HEK293 (cell line): ENCODE results near the gene SLX4.
A peak's percentile ranks its signal among the peaks of the same experiment; 100 is the strongest.

ENCODE experiments used
- CTCF ChIA-PET: fragments of 350-600 bp; formaldehyde crosslinking; extraction: SDS; loops from one replicate; lab custom pipeline; 2021; ENCODE audit warnings: antibody characterized with exemption; lab: Yijun Ruan, JAX
- POLR2A ChIA-PET: fragments of 300-600 bp; formaldehyde crosslinking; extraction: SDS; loops from one replicate; lab custom pipeline; 2020; ENCODE audit warnings: antibody characterized with exemption, inconsistent platforms; lab: Yijun Ruan, JAX
- H3K27ac ChIP-seq: fragments of 200-500 bp; sonication (Bioruptor generic); 2 replicates; pipeline ENCODE4 v1.5.1; 2014; ENCODE audit warnings: low read depth, low read length, control low read depth, inconsistent platforms; ENCODE audit errors: extremely low read depth
- H3K36me3 ChIP-seq, 2 experiments: fragments of 200-500 bp in 1 of 2; sonication (Bioruptor generic) in 1 of 2; 1 replicate in 1 of 2; 2 replicates in 1 of 2; pipeline ENCODE4 v1.5.1; 2014 to 2017; ENCODE audit warnings: inconsistent platforms in 2 of 2, low read length in 2 of 2; ENCODE audit not compliant: control insufficient read depth in 2 of 2, insufficient read depth in 1 of 2
- H3K4me1 ChIP-seq: fragments of 200-500 bp; sonication (Bioruptor generic); 2 replicates; pipeline ENCODE4 v1.5.1; 2014; ENCODE audit warnings: mild to moderate bottlenecking, low read length, inconsistent platforms; ENCODE audit not compliant: control insufficient read depth, insufficient read depth
- H3K4me3 ChIP-seq: 2 replicates; pipeline ENCODE4 v1.5.1; 2011; ENCODE audit warnings: low read depth, mild to moderate bottlenecking, control low read depth, low read length, moderate library complexity
- H3K9me3 ChIP-seq: fragments of 200-500 bp; sonication (Bioruptor generic); 2 replicates; pipeline ENCODE4 v1.5.1; 2014; ENCODE audit warnings: low read depth, low read length, inconsistent platforms; ENCODE audit not compliant: control insufficient read depth, insufficient read depth
- MEIS1 ChIP-seq: sonication (generic); formaldehyde crosslinking; IDR thresholded peaks from 2 replicates; pipeline ENCODE4 v1.8.1; 2022; ENCODE audit warnings: missing genetic modification reagents, mild to moderate bottlenecking, borderline replicate concordance
- PRDM10 ChIP-seq: fragments of 450-650 bp; formaldehyde crosslinking; IDR thresholded peaks from 2 replicates; pipeline ENCODE4 v1.5.1; 2016; ENCODE audit warnings: missing biosample characterization, missing genetic modification characterization
- PRDM4 ChIP-seq: fragments of 450-650 bp; formaldehyde crosslinking; IDR thresholded peaks from 2 replicates; pipeline ENCODE4 v1.5.1; 2017; ENCODE audit warnings: missing biosample characterization, missing genetic modification characterization
- SETDB1 ChIP-seq: IDR thresholded peaks from one replicate; pipeline ENCODE4 v1.6.1; 2017; ENCODE audit warnings: mild to moderate bottlenecking, low read length, moderate library complexity, mixed read lengths; ENCODE audit not compliant: insufficient read length
- TCF7L2 ChIP-seq: IDR thresholded peaks from 2 replicates; pipeline ENCODE4 v1.6.1; 2011; ENCODE audit warnings: low read depth, mild to moderate bottlenecking, inconsistent platforms, low read length, moderate library complexity, borderline replicate concordance
- ZBTB44 ChIP-seq: fragments of 450-650 bp; IDR thresholded peaks from 2 replicates; pipeline ENCODE4 v1.5.1; 2018; ENCODE audit warnings: missing biosample characterization, mild to moderate bottlenecking, missing genetic modification characterization
- ZNF398 ChIP-seq: fragments of 450-650 bp; formaldehyde crosslinking; IDR thresholded peaks from 2 replicates; pipeline ENCODE4 v1.5.1; 2017; ENCODE audit warnings: missing biosample characterization, missing genetic modification characterization
- ZNF664 ChIP-seq: fragments of 450-650 bp; formaldehyde crosslinking; IDR thresholded peaks from 2 replicates; pipeline ENCODE4 v1.5.1; 2016; ENCODE audit warnings: missing biosample characterization, missing genetic modification characterization
- ZNF747 ChIP-seq: fragments of 450-650 bp; formaldehyde crosslinking; IDR thresholded peaks from 2 replicates; pipeline ENCODE4 v1.5.1; 2016; ENCODE audit warnings: missing biosample characterization, missing genetic modification characterization
- ZNF791 ChIP-seq: fragments of 450-650 bp; formaldehyde crosslinking; IDR thresholded peaks from 2 replicates; pipeline ENCODE4 v1.5.1; 2016; ENCODE audit warnings: missing biosample characterization, missing genetic modification characterization

SLX4 gene

GRCh38 chr16:3570420-3571062 is 40.9 kb downstream of the SLX4 start:
- H3K36me3 ChIP-seq: no peaks in the 10 kb centered on the region
- no peak overlapping the region for H3K4me3 ChIP-seq
- no peak for TF ChIP-seq ZBTB44 (tag by site-specific recombination)
- peak; percentile 36 for TF ChIP-seq SETDB1
- CTCF ChIA-PET: no interaction called here
- no peaks in the 10 kb centered on the region for H3K9me3 ChIP-seq
- H3K4me1 ChIP-seq: no peaks in the 10 kb centered on the region
- POLR2A ChIA-PET: interaction anchor here (0.7 kb wide), 1 partner anchor 12 kb away, joined by 3 read pairs; no protein-coding TSS in a partner anchor
- no peak overlapping the region for H3K27ac ChIP-seq

GRCh38 chr16:3569851-3570250 is 41.6 kb downstream of the SLX4 start:
- CTCF ChIA-PET: no interaction called here

More at GRCh38 chr16:3569851-3570250, 41.6 kb downstream of the SLX4 start:
- Histone ChIP-seq H3K9me3 (no peaks in the 10 kb centered on the region), H3K4me3 (no peak overlapping the region), H3K4me1 (no peaks in the 10 kb centered on the region), H3K27ac (no peak overlapping the region), H3K36me3 (no peaks in the 10 kb centered on the region)
- TF ChIP-seq PRDM10 (no peak), ZNF747 (no peak), ZNF791 (tag by site-specific recombination) (no peak), MEIS1 (CRISPR knock-in tag) (no peak), ZNF664 (tag by site-specific recombination) (no peak), ZNF398 (tag by site-specific recombination) (no peak), PRDM4 (no peak), TCF7L2 (no peak)
- POLR2A ChIA-PET: no interaction called here
